Stimulated activated CD4-positive, alpha-beta T cell treated with anti-CD3 and anti-CD28 coated beads, Interleukin-4, amount 100 ng/mL, for 48 hours (primary cell): Measurements from ENCODE around the gene AGTR1.

Experiments used
- DNase-seq, 2 donors: peaks; one replicate each; pipeline ENCODE4 v3.0.0-alpha.2; 2020; ENCODE audit warnings: low read depth in 2 of 2

Gene AGTR1

DNA sequence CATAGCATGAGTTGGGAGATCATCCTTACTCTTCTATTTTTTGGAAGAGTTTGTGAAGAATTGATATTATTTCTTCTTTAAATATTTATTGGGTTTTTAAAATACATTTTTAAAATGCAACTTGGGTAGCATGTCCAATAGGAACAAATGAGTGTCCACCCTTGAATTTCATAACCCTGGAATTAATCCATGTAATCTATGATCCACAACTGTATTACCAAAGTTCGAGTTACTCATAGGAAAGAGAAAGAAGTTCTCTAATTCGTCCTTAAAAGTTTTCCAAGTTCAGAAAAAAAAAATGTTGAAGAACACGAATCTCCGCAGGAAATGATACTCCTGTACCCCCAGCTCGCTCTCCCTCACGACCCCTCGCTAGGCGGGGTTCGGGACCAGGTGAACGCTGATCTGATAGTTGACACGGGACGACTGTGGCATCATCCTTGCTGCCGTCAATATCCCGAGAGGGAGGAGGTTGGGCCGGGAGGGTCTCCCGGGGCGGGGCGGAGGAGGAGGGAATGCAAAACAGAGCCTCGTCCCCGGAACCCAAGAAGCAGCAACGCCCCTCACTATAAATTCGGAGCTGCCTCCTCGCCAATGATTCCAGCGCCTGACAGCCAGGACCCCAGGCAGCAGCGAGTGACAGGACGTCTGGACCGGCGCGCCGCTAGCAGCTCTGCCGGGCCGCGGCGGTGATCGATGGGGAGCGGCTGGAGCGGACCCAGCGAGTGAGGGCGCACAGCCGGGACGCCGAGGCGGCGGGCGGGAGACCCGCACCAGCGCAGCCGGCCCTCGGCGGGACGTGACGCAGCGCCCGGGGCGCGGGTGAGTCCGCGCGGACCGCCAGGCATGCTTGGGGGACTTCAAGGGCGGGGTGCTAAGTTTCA, at the start of gene AGTR1:
TSS of gene AGTR1 (plus strand) at position 598 of the 884 bp plus-strand sequence. CDS start 43,133 bp downstream, outside the sequence.
- DNase-seq = no peak

DNA sequence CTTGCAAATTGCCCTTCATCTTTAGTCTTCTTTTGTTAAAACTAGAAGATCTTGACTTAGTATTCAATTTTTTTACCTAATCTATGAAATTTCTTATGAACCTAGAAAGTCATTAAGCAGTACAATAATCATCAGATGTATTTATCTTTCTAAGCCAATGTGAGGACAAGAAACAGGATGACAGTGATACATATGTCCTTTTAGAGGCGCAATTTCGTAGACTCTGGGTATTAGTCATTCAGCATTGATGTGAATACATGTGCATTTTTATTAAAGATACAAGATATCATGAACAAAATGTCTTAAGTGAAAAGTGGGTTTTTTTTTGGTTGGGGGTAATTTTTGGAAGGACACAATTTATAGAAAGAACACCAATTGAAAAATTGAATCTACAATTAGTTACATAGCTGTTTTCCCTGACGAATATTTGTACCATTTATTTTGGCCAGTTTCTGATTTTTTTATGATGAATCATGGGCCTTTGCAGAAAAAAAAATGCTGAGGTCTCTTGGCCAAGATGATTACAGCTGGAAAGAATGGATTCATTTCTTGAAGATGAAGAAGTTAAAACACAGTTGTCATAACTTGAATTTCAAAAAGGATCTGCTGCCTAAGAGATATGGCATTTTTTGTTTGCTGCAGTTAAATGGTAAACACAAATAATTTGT, 48.9 kb upstream of the AGTR1 start:
- no peak for DNase-seq

- DNase-seq = no peak
Measured at GRCh38 chr3:148651549-148651948, 46.2 kb upstream of the AGTR1 start.

GRCh38 chr3:148654433-148654832, 43.3 kb upstream of the AGTR1 start:
- DNase-seq = no peak

DNA sequence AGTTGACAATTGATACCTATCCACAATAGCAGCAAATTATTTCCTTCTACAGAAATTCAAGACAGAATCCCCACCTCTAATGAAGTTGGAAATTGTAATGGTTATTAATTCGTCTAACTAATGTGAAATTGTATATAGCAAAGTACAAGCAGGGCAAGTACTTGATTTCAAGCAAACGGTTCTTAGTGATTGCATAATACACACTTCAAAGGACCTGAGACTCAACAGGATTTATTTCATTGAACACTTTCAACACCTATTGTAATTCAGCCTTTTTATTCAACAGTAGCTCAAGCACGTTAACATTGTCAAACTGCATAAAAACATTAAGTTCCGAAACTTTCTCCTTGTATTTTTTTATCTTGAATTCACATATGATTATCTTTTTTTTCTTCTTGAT, 40.2 kb upstream of the AGTR1 start:
- DNase-seq = no peak

DNA sequence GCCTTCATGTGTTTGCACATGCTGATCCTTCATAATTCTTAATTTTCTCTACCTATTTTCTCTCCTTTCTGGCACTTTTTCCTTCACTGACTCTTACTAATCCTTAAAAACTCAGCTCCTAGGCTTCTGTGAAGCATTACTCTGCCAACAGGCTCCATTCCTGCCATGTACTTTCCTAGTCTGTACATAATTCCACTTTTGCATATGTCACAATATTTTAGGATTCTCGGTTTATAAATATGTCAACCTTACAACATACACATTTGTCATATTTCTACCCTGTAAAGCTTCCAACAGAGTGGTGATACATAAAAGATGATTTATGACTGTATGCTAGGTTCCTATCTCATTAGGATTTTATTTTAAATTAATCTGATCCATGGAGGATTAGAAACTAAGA, 38.2 kb upstream of the AGTR1 start:
- DNase-seq = no peak

- DNase-seq = no peak
Measured at GRCh38 chr3:148680289-148680688, 17.4 kb upstream of the AGTR1 start.

- no peak for DNase-seq
Measured at GRCh38 chr3:148681080-148681479, 16.6 kb upstream of the AGTR1 start.

DNA sequence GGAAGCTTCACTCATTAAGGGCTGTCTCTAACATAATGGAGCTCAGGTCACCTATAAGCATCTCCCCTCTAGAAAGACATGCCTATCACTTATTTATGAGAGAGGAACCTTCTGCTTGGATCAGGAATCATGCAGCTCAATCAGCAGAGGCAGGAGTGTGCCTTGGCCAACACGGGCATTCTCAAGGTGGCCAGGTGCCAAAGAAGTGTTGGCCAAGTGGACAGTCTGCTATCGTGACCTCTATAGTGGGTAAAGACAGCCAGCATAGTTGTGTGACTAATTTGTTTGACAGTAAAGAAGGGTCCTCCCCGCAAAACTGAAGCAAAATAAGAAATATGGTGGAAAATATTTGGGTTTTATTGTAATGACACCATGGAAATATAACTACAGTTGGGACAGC, 14.7 kb upstream of the AGTR1 start:
- DNase-seq = no peak

DNA sequence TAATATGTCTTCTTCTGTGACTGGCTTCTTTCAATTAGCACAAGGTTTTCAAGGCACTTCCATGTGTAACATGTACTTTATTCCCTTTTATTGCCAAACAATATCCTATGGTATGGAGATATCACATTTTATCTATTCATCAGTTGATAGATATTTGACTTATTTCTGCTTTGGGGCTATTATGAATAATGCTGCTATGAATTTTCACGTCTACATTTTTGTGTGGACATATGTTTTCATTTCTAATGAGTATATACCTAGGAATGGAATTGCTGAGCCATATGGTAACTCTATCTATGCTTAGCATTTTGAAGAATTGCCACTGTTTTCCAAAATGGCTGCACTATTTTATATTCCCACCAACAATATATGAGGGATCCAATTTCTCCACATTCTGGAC, 3.6 kb upstream of the AGTR1 start:
- no peak for DNase-seq

DNA sequence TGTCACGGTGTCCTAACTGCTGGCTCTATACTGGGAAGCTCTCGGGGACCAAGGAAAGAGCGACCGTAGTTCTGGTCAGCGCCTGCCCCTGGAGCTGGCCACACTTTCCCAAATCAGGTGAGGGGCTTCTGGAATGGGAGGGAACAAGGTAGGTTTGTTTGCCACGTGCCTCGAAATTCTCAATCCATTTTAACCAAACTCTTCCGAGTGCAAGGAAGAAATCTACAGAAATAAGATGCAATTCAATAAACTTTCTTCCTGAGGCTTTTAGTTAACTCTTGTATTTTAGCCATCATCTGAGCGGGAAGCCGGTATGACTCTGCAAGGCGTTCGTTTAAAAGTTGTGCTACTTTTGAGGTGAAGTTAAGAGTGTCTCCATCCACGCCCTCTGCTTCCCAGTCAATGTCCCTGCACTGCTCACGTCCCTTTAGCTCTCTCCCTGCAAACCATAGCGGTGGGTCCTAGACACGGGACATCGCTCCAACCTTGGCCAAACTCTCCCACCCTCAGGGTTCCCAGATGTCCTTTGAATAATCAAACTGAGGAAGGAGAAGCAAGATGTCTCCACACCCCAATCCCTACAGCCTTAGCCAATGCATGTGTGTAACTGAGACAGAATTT, 597 bp downstream of the AGTR1 start:
- no peak for DNase-seq

GRCh38 chr3:148705314-148705713, 7.6 kb downstream of the AGTR1 start:
- DNase-seq = no peak

GRCh38 chr3:148707601-148708380, 10.1 kb downstream of the AGTR1 start:
- DNase-seq = no peak

- DNase-seq = no peak
Measured at GRCh38 chr3:148708409-148708808, 10.7 kb downstream of the AGTR1 start.

DNA sequence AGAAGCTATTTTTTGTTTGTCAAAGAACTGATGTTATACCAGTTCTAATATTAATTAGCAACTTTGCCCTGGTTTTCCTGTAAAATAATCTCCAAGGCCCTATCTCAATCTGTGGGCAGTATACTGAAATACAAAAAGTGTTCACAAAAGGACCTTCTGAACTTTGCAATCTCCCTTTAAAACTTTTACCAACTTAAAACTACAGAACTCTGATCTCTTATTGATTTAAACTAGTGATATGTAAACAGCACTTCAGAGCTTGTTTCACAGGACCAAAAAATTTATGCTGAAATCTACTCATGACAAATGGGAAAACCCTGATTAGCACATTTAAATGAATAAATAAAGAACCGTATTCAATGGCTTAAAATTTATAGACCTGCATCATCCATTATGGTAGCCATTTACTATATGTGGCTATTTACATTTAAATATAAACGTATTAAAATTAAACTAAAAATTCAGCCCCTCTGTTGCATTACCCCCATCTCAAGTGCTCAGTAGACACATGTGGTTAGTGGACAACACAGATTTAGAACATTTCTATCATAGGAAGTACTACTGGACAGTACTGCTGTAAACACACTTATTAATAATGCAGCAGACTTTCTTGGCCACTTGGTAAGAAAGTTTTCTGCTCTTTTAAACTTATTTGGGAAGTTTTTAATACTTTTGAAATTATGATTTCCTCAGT, 12.0 kb downstream of the AGTR1 start:
- DNase-seq = no peak

DNA sequence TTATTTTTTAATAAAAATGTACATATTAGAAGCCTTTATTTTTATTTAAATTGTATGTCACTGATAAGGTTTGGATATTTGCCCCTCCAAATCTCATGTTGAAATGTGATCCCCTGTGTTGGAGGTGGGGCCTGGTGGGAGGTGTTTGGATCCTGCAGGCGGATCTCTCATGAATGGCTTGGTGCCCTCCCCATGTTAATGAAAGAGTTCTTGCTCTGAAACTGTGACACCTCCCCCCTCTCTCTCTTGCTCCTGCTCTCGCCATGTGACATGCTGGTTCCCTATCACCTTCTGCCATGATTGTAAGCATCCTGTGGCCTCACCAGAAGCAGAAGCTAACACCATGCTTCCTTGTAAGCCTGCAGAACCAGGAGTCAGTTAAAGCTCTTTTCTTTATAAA, 13.0 kb downstream of the AGTR1 start:
- DNase-seq = no peak

DNA sequence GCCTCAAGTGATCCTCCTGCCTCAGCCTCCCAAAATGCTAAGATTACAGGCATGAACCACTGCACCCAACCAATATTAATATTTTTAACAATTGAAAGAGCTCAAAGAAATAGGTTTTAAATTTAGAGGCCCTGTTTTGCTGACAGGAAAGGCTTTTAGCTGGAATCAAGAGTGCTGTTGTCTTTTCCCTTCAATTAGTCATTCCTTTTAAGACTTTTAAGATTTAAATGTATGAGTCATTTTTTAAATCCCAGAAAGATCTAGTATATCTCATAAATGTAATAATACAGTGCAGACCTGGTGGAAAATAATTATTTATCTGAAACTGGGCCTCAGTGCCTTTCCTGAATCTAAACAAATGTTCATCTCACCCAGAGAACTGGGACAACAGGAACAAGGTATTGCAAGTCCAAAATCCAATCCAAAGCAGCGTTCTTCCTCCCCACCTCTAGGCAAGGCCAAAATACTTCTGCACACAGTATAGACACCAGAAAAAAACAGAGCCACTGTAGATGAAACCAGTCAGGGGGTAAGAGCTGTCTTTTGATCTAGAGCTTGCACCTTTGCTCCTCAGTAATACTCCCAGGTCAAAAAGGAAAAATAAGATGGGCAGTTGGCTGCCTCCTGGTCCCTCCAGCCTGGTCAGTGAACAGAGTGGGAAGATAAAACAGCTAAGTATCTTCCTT, 14.4 kb downstream of the AGTR1 start:
- no peak for DNase-seq

- no peak for DNase-seq
Measured at GRCh38 chr3:148714521-148714920, 16.8 kb downstream of the AGTR1 start.

DNA sequence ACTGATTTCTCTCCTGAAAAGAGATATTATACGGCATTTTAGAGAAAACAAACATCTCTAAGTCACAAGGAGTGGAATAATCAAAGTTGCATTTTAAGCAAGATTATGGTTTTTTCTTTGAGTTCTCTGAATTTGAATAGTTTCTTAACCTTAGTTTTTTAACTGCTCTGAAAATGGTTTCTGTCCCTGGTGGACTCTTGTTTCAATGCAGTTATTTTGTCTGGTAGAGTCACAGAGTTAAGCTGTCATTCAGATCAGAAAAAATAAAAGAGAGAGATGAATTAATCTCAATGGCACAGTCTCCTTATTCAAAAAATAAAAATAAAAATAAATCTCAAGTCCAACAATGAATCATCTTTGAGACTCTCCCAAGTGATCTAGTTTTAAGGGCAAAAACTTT, 19.0 kb downstream of the AGTR1 start:
- no peak for DNase-seq

GRCh38 chr3:148717885-148718561, 20.3 kb downstream of the AGTR1 start:
- no peak for DNase-seq
